GM10248 (cell line): ENCODE measurements around the gene HERC2.
"Not testable (repeated sequence)": the region's sequence is repeated elsewhere in the genome, so short reads cannot be mapped to it uniquely, and the experiment has no call there.

Source experiments
- CTCF ChIA-PET: fragments of 300-600 bp; sonication (Branson Sonifier 250); formaldehyde crosslinking; extraction: SDS; loops from one replicate; lab custom pipeline; 2021; ENCODE audit warnings: antibody characterized with exemption; lab: Yijun Ruan, JAX
- POLR2A ChIA-PET: fragments of 350-650 bp; sonication (Branson Sonifier 250); formaldehyde crosslinking; extraction: SDS; loops from one replicate; lab custom pipeline; 2020; ENCODE audit warnings: antibody characterized with exemption; lab: Yijun Ruan, JAX
- DNase-seq: peaks from one replicate; pipeline ENCODE4 v3.0.0; 2012; ENCODE audit errors: extremely low spot score
- CTCF ChIP-seq: IDR thresholded peaks from 2 replicates; pipeline ENCODE4 v1.5.1; 2012; ENCODE audit warnings: mild to moderate bottlenecking, low read depth; ENCODE audit errors: extremely low read depth, missing control alignments, control extremely low read depth

The HERC2 gene

GRCh38 chr15:28179270-28179669, 142.7 kb downstream of the HERC2 start:
- ChIA-PET POLR2A (no interaction called here), CTCF (no interaction called here)
- DNase-seq, result no peak
- TF ChIP-seq CTCF, result no peak

GRCh38 chr15:28178727-28179126, 143.3 kb downstream of the HERC2 start:
- ChIA-PET POLR2A (no interaction called here), CTCF (no interaction called here)
- no peak for TF ChIP-seq CTCF
- DNase-seq, result no peak

GRCh38 chr15:28178290-28178689, 143.7 kb downstream of the HERC2 start:
- TF ChIP-seq CTCF, result no peak

GRCh38 chr15:28169366-28169765, 152.6 kb downstream of the HERC2 start:
- POLR2A ChIA-PET, result no interaction called here
- CTCF ChIA-PET, result no interaction called here
- TF ChIP-seq CTCF, result no peak
- DNase-seq, result no peak

More at GRCh38 chr15:28178290-28178689, 143.7 kb downstream of the HERC2 start:
- no peak for DNase-seq
- ChIA-PET CTCF (no interaction called here), POLR2A (no interaction called here)

GRCh38 chr15:28168405-28169121, 153.4 kb downstream of the HERC2 start:
- CTCF ChIA-PET, POLR2A ChIA-PET, DNase-seq: not testable (repeated sequence)

- ChIA-PET CTCF (no interaction called here), POLR2A (no interaction called here)
- DNase-seq, result no peak
- TF ChIP-seq CTCF, result no peak
Observed at GRCh38 chr15:28167042-28167441, 154.9 kb downstream of the HERC2 start.

- no peak for DNase-seq
- TF ChIP-seq CTCF, result no peak
- ChIA-PET CTCF (no interaction called here), POLR2A (no interaction called here)
Observed at GRCh38 chr15:28165791-28166190, 156.2 kb downstream of the HERC2 start.
